Middle frontal gyrus (tissue), 1 donor: ENCODE measurements around the gene PRKN.
"Not testable (repeated sequence)": the region's sequence is repeated elsewhere in the genome, so short reads cannot be mapped to it uniquely, and the experiment has no call there.

Experiments used
- DNase-seq: peaks from one replicate; pipeline ENCODE4 v3.0.0-alpha.2; 2015; ENCODE audit warnings: low spot score; ENCODE audit errors: extremely low spot score

PRKN gene

DNA sequence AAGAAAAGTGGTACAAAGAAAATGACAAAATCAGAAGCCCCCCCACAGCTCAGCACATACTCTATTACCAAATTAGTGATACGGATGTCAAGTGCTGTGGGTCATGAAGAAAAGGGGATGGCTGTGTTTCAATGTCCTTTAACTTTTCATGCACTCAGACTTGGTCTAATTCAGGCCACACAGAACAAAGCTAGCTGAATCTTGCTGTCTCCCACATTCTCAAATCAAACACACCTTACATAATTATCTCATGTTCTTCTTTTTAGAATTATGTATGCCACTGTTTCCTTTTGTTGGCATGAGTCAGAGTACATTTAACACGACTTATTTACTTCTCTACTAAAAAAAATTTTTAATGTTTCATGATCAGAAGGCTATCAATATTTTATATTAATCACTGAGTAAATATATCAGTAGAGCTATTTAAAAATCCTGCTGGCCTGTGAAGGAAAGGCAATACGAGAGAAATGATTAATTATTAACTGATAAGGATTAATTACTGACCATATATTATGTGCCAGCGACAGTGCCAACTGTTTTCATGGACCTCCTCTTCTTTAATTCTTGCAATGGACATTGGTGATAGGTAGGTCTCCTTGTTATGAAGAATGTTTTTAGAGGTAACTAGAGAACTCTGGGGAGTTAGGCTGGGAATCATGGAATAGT is 857.2 kb downstream of the PRKN start:
- no peak for DNase-seq

DNA sequence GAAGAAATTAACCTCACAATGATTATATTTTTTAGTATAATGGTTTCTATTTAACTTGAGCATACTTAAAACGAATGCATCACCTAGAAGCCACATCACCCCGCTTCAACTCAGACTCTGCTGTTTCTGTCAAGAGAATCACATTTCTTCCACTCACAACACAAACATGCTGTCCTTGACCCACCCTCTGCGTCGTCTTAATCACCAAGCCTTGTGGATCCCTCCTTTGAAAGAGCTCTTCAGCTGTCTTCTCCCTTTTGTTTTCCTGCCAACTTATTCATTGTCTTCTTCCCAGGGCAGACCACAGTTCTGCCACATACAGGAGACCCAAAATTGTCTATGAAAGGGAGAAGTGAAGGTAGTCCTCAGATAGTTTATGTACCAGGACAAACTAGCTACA is 858.1 kb downstream of the PRKN start:
- DNase-seq: no peak

DNA sequence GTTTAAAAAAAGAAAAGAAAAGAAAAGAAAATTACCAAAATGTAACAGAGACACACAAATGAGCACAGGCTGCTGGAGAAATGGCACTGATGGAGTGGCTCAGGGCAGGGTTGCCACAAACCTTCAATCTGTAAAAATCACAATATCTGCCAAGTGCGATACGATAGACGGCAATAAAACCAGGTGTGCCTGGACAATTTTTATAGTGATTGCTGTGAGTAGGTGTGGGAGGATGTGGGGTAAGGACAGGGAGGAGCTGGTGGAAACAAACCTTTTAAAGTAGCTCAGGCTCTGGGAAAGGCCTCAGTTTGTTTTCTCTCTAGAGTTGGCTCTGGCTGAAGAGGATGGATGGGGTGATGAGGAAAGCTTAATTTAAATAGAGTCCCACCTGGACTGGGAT is 861.0 kb downstream of the PRKN start:
- no peak for DNase-seq

DNA sequence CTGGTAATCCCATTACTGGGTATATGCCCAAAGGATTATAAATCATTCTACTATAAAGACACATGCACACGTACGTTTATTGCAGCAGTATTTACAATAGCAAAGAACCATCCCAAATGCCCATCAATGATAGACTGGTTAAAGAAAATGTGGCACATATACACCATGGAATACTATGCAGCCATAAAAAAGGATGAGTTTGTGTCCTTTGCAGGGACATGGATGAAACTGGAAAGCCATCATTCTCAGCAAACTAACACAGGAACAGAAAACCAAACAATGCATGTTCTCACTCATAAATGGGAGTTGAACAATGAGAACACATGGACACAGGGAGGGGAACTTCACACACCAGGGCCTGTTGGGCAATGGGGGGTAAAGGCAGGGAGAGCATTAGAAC is 866.5 kb downstream of the PRKN start:
- DNase-seq: not testable (repeated sequence)

DNA sequence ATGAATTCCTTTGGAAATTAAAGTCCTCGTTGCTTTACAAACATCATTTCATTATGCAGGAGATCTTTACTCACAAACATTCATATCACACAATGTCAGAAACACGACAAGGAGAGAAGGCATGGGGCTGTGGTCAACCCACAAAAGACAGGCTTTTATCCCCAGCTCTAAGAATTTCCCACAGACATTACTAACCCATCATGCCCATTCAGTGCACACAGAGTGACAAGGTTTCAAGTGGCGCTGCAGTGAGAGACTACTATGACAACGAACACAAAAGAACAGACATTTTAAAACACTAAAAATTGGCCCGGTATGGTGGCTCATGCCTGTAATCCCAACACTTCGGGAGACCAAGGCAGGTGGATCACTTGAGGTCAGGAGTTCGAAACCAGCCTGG is 873.9 kb downstream of the PRKN start:
- no peak for DNase-seq

DNA sequence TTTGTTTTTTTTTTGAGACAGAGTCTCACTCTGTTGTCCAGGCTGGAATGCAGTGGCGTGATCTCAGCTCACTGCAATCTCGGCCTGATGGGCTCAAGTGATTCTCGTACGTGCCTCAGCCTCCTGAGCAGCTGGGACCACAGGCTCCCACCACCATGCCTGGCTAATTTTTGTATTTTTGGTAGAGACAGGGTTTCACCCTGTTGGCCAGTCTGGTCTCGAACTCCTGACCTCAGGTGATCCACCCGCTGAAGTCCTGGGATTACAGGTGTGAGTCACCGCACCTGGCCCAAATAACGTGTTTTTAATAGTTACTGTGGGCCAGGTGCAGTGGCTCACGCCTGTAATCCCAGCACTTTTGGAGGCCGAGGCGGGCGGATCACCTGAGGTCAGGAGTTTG is 876.1 kb downstream of the PRKN start:
- not testable (repeated sequence) for DNase-seq

DNA sequence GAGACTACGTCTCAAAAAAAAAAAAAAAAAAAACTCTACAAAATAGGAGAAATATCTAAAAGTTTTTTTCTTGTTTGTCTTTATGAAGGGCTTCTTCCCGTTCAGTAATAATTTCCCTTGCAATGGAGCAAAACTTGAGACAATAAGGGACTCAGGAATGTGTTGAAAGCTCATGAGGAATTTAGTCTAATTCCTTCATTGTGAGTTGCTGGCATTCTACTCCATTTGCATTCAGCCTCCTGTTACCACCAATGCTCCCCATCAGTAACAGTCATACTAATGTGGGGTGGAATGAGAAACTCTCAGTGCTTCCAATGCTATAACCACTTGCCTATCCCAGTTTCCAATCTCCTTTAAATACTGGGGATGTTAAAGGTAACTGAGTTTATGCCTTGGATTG is 877.0 kb downstream of the PRKN start:
- DNase-seq: no peak

DNA sequence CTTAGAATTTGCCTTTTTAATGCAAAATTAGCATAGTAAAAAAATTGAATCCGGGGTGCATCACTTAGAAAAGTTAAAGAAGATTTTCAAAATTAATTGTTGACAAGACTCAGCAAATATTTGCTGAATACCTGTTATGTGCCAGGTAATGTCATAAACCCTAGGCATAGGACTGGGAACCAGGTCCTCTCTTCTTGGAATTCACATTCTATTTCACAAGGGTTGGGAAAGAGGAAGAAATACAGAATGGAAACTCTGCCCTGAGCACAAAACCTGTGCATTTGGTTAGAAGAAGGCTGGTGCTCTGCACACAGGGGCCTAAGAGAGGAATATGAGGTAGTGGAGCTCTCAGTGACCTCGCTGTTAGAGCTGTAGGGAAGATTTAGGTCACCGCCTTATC is 879.9 kb downstream of the PRKN start:
- no peak for DNase-seq

DNA sequence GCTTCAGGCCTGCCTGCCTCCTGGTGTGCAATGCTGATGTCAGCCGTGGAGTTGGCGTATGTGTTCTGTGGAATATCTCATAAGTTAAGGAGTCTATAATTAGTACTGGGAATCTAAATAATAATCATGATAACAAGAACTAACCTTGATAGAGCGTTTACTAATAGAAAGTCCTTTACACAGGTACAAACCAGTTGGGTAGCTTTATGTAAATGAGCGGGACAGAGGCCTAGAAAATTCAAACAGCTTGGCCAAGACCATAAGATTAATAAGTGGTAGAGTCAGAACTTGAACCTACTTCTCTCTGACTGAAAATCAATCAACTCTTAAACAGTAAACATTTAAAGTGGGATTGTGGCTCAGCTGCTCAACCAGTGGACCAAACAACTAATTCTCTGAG is 882.8 kb downstream of the PRKN start:
- no peak for DNase-seq

DNA sequence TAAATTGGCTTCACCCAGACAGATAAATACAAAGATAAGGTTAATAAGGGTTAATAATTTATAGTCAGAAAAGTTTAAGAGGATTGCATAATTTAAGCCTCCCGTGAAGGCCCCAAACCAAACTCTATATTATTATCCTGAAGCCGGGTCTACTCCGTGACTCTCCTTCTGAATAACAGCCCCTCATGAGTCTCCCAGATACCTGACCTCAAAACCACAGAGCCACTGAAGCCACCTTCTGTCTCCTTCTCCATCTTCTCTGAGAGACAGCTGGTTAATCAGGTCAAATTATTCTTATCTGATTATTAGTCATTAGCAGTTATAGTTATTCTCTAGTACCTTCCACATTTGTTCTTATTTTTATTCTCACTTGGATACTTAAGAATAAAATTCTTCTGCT is 884.5 kb downstream of the PRKN start:
- DNase-seq: no peak

DNA sequence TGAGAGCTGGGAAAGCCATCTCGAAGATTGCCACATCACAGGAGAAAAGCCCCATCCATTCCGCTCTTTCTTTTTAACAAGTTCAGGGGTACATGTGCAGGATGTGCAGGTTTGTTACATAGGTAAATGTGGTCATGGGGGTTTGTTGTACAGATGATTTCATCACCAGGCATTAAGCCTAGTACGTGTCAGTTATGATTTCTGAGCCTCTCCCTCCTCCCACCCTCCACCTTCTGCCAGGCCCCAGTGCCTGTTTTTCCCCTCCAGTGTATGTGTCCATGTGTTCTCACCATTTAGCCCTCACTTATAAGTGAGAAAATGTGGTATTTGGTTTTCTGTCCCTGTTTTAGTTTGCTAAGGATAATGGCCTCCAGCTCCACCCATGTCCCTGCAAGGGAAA is 887.2 kb downstream of the PRKN start:
- no peak for DNase-seq

DNA sequence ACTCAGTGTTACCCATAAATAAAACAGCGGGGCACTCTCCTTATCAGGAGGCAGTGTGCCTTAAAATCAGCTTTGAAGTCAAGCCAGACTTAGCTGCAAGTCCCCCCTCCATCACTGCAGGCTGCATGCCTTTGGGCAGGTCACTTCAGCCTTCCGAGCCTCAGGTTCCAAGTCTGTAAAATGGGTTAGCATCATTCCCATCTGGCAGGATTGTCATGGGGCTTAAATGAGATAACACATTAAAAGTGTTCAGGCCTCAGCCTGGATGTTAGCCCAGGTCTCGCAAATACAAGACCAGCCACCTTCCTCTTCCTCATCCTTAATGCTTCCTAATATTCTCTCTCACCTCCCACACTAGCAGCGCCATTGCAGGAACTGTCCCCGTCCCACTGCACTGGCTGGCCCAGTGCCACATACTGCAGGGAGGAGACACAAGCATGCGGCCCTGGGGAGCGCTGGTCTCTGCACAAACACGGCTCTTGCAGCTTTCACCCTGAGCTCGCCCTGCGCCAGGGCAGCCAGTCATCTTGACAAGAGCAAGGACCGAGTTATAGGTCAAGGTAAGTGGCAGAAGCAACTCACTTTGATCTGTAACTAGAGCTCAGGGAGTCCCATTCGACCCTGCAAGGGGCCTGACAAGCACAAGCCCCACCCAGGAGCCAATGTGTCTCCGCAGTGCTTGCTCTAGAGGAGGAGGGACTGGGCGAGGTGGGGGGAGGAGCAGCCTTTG is 889.1 kb downstream of the PRKN start:
- no peak for DNase-seq

DNA sequence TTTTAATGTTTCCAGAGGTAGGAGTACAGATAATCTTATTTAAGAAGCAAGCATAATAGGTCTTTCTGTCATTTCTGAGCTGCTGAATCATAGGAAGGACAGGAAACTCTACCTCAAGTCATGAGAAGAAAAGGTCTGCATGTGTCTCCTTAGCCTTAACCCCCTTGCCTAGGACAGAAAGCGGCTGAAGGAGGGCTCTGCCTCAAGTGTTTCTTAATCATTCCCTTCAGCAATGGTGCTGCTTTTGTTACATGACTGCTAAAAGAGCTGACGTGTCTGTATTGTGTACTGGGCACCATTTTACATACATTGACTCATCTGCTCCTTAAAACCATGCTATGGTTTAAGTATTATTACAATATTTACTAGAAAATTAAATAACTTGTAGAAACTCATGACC is 889.7 kb downstream of the PRKN start:
- DNase-seq: no peak

DNA sequence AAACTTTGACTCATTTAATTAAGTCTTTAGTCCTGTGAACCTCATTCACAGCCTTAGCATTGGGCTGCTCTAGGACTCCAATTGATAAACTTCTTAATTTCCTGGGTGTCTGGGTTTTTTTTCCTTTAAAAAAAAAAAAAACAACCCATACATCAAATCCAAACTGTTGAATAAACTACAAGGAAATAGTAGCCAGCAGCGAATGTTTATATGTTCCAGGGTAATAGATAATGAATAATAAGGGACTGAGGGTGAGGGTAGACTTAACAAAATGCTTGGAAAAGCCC is 890.2 kb downstream of the PRKN start:
- DNase-seq: no peak

DNA sequence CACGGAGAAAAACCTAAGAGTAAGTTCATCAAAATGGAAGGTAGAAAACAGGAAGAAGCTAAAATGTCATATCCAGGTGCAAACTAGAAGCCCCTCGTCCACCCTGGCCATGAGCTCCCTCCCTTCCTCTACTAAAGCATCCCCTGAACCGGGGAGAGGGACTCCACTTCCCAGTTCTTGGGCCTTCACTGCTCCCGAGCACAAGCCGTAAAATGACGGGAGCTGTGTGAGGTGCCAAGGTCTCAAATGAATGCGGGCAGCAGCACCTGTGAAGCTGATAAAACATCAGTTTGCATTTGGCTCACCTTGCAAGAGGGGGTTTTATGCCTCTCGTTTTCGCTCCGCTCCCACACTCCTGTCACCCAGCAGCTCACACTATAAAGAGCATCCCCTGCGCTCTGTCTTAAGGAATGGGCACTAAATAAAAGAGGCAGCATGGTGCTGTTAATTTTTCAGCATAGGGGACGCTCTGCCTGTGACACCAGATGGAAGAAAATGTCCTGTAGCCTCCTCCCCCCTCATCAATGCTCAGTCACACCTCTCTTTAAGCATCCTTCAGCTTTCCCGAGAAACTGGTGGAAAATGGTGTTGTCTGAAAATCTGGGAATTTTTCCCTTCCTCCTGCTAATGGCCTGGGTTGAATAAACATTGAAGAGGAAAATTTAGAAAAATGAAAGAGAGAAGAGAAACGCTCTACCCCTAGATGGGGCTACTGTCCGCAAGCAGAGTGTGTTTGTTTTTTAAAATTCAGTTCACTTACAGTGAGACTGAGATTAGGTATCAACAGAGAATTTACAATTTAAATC is 890.7 kb downstream of the PRKN start:
- DNase-seq: no peak

DNA sequence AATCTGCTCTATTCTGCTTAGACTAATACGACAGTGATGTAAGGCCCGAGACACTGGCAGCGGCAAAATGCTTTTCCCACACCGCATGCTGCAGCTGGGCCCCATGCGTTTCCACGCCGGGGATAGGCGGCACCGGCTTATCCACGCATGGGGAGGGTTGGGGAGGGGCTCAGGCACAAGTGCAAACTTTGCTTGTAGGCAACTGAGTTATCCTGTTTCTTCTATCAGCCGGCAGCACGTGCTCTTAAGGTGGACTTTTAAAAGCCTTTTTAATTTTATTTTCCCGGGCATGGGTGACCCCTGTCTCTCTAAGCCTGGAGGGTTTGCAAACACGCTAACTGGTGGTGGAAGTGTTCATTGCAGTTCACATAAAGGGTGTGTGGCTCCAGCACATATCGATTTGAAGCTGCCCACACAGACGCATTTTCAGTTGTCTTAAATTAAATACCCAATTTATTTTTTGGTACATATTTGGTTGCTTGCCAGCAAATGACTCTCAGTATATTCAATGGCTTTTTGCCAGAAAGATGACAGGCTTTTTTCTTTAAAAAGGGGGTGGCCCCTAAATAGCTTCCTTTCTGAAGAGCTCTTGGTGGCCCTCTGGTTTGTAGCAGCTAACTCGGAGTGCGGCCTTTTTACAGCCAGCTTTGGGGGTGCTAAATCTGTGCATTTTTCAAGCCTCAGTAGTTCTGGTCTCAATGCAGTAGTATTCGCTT is 891.9 kb downstream of the PRKN start:
- no peak for DNase-seq

DNA sequence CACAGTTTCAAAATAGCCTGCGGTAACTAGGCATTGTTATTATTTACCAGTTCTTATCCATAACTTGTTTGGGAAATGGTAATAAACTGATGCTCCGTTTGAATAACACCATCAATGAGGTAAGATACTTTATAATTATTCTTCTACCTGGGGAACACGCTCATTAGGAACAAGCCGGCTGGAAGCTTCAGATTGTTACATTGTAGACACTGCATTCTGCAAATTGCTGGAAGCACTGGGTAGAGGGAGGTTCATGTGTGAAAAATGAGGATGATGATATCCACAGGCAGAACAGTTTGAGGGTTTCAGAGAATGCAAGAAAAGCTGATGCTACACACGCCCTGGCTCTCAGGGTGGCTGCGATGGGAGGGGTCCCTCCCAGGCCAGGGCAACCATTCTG is 893.1 kb downstream of the PRKN start:
- no peak for DNase-seq

DNA sequence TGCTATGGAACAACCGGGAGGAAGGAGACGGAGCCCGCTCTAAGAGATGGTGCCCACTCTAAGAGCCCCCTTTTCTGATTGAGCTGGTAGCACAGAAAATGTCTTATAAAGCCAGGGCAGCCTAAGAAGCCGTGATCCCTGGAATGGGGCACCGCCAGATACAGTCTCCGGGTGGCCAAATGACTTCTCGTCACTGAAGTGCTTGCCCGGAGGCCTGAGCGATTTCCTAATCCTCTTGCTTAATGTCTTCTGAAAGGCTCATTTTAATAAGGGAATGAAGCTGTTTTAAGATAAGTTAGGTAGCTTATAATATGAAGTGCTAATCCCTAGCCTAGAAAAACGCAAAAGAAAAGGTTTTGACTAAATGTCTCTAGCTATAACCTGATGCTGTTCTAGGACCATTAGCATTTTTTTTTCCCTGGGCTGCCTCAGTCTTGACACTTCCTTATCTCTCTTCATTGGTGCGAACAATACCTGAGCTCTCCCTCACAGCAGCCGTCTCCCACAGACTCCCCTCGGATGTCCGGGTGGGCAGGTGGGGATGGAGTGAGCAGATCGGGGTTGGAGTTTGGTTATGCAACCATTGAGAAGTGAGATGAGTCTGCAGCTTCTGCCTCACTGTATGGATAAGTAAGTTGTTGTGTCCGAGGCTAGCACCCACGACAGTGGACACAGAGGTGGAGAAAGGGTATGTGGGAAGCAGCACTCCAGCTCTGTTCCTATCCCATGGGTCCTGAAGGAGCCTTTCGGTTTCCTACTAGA is 894.3 kb downstream of the PRKN start:
- no peak for DNase-seq

DNA sequence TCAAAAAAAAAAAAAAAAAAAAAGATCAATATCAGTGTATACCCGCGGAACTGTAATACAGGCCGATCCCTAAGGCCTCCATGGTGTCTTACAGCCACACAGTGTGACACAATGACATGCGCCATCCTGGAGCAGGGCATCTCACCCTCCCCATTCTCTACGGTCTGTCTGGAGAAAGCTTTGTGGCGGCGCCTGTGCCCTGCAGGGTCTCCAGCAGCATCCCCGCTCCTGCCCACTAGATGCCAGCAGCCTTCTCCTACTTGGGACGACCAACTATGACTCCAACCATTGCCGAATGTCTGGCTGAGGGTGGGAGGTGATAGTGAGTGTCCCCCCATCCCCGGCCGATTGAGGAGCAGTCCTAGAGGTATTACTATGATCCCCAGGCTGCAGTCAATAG is 894.9 kb downstream of the PRKN start:
- DNase-seq: no peak

DNA sequence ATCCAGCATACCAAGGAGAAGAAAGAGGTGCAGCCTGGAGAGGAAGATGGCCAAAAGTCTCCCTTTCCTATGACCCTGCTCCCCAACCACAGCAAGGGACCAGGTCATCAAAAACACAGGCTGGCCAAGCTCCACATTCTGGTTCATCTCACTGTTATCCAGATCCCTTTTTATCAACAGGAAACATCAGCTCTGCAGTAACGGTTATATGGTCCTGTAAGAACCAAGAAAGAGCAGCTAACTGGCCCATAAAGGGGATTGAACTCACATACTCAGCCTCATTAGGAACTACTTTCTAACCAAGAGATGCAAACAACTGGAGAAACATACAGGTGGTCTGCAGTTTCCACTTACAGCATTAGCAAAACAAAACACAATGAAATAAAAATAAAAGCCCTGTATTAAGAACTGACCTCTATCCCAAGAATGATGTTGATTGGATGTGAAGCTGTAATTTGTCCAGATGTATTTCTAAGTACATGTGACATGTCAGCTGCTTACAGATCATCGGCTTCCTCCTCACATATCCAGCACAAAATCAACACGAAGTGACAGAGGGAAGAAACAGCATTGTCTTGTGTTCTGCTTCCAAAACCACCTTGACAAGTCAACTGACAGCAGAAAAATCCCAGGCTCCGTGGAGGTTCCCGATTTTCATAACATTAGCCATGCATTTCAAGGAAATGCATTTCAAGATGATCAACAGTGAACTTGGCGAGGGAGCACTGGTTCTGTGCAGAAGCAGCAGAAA is 896.5 kb downstream of the PRKN start:
- no peak for DNase-seq

DNA sequence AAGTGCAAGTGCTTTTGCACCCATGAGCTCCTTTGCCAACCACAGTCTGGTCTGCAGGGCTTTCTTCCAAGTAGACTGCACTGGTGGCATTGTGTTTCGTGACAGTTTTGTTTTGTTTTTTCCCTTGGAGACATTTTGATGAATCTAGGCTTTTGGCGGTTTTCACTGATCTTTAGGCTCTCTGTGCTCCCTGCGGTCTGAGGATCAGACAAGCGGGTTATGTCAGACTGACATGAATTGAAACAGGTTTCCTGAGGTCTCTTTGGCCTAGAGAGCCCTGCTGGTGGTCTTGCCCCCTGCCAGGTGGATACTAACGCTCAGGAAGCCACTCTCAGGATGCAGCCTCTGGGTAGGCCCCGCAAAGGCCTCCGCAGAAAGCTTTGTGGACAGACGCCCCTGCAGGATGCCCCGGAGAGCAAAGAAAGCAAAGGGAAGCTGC is 898.3 kb downstream of the PRKN start:
- no peak for DNase-seq
